ENCODE data around the gene NOXA1.

DNA sequence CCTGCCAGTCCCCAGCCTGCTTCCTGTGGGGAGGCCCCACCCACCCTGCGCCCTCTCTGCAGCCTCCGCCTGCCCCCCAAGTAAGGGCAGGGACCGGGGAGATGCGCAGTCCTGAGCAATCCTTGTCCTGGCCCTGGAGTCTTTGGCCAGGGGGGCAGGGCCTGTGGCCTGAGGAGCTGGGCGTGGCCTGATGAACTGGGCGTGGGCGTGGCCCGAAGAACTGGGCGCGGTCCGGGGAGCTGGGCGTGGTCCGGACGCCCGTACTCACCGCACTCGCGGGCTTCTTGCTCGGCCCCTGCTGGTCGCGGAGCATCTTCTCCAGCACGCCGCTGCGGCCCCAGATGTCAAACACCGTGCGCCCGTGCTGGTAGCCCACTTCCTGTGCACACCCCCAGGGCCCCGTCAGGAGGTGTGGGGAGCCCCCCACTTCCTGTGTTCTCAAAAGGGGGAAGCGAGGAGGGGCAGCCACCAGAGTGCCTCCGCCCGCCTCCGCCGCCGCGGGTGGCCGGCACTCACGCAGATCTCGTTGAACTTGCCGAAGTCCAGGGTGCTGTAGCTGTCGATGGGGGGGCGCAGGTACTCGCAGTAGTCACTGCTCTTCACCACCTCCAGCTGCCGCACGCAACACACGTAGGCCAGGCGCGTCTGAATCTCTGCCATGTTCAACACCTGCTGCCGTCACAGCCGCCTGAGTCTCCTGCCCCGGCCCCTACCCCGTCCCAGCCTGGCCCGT, 38.6 kb downstream of the NOXA1 start:
- TF ChIP-seq ZNF274 (IDR thresholded peaks at IDR 0.05; ENCODE audit: low read depth, low read length) (no peak), YY1 (IDR thresholded peaks at IDR 0.05; ENCODE audit: insufficient read depth, insufficient read length) (no peak)

All from NT2/D1 (cell line).